ENCODE measurements around the gene H1-8.
A peak's percentile ranks its signal among the peaks of the same experiment; 100 is the strongest.

Gene H1-8

DNA sequence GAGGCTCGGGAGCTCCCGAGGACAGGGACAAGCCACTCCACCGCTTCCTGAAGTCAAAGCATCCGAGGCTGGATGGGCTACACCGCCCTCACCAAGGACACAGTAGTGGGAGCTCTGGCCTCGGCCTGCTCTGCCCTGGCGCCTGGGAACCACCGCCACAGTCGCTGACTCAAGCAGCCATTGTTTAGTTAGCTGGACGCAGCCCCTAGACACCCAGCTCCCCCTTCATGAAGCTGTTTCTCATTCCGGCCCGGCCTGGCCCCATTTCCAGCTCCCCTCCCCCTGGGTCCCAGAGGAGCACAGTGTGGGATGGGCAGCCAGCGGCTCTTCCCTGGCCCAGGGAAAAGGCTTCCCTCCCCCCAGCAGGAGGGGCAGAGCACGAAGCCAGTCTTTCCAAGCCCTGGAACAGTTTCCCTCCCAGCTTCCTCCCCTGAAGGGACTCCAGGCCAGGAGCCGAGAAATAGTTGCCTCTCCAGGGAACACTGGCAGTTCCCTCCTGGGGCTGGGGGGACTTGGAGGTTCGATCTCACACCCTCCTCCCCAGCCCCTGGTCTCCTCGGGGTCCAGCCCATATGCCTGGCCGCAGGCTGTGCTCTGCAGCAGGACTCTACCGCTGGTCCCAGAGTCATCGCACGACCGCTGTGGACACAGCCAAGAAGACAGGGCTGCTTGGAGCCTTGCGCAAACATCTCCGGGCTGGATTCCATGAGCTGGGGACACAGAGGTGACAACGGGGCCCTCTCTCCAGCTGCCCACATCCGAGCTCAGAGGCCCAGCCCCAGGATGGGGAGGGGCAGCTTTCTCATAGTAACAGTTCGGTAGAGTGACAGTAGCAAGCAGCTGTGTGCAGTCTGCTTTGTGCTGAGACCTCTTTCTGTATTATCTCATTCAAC lies 53.5 kb downstream of the H1-8 start:
- Mint-ChIP-seq H3K4me1 (peaks cover 95% of the 10 kb centered on the region), H3K4me3 (peak overlapping the region; percentile 13), H3K36me3 (ENCODE audit: low read depth) (no peaks in the 10 kb centered on the region), H3K27ac (peak overlapping the region; percentile 85), H3K9me3 (no peaks in the 10 kb centered on the region), H3K27me3 (ENCODE audit: low read depth, poor library complexity) (peaks cover 4% of the 10 kb centered on the region)
- DNase-seq = peak; percentile 68
- TF ChIP-seq, protein P1, sequence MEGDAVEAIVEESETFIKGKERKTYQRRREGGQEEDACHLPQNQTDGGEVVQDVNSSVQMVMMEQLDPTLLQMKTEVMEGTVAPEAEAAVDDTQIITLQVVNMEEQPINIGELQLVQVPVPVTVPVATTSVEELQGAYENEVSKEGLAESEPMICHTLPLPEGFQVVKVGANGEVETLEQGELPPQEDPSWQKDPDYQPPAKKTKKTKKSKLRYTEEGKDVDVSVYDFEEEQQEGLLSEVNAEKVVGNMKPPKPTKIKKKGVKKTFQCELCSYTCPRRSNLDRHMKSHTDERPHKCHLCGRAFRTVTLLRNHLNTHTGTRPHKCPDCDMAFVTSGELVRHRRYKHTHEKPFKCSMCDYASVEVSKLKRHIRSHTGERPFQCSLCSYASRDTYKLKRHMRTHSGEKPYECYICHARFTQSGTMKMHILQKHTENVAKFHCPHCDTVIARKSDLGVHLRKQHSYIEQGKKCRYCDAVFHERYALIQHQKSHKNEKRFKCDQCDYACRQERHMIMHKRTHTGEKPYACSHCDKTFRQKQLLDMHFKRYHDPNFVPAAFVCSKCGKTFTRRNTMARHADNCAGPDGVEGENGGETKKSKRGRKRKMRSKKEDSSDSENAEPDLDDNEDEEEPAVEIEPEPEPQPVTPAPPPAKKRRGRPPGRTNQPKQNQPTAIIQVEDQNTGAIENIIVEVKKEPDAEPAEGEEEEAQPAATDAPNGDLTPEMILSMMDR (IDR thresholded peaks at IDR 0.05) = no peak

DNA sequence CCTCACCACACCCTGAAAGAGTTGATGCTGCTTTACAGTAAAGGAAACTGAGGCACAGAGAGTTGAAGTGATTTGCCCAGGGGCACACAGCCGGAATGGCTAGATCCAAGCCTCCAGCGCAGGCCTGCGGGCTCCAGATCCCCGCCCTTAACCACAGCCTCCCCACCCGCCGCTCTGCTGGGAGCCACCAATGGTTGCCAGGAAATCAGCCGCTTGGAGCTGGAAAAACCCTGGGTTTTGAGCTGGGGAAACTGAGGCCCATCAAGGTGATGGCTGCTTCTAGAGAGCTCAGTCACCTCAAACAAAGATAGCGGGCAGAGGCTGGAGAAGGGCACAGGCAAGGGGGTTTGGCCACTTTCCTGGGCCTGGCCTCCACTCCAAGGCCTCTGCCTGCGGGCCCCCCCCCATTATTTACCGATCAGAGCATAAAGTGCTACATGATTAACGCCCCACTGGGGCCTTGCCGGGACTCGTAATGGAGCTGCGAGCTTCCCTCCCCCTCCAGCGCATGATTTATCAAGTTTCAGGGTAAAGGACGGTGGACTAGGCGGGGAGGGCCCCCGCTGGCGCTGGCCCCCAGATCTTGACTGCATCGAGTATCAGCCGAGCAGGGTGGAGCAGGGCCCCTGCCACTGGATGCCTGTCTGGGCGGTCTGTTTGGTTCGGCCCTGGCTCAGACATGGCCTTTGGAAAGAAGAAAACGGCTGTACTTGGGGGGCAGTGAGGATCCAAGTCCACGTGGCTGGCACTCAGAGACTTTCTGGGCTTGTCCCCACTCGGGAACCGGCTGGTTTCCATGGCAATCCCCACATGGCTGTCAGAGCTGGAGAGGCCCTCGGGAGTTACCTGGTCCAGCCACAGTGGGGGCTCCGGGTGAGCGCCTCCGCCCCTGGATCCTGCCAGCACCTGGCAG lies 54.4 kb downstream of the H1-8 start:
- Mint-ChIP-seq H3K4me1 (peaks cover 95% of the 10 kb centered on the region), H3K9me3 (no peaks in the 10 kb centered on the region), H3K27ac (peak overlapping the region; percentile 51), H3K27me3 (ENCODE audit: low read depth, poor library complexity) (peaks cover 4% of the 10 kb centered on the region), H3K4me3 (peak overlapping the region; percentile 13), H3K36me3 (ENCODE audit: low read depth) (no peaks in the 10 kb centered on the region)
- TF ChIP-seq, protein P1 (IDR thresholded peaks at IDR 0.05) = no peak
- peak; percentile 60 for DNase-seq

DNA sequence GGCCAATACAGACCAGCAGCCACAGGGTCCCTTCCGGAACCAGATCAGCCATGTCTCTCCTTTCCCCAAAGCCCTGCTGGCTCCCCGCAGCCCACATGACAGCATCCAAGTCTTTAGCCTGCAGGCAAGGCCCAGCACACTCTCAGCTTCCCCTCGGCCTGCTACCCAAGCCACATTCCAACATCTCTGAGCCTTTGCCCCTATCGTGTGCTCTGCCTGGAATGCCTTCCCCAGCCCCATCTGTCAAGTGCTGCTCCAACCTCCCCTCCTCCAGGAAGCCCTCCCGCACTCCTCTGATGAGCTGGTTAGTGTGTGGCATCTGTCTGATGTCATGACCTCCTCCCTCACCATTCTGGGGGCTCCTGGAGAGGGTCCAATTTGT lies 55.0 kb downstream of the H1-8 start:
- Mint-ChIP-seq H3K27me3 (ENCODE audit: low read depth, poor library complexity) (peaks cover 6% of the 10 kb centered on the region), H3K27ac (peak overlapping the region; percentile 96), H3K4me1 (peaks cover 98% of the 10 kb centered on the region), H3K9me3 (no peaks in the 10 kb centered on the region), H3K4me3 (peak overlapping the region; percentile 36), H3K36me3 (ENCODE audit: low read depth) (no peaks in the 10 kb centered on the region)
- DNase-seq = no peak
- TF ChIP-seq, protein P1 (IDR thresholded peaks at IDR 0.05) = no peak

DNA sequence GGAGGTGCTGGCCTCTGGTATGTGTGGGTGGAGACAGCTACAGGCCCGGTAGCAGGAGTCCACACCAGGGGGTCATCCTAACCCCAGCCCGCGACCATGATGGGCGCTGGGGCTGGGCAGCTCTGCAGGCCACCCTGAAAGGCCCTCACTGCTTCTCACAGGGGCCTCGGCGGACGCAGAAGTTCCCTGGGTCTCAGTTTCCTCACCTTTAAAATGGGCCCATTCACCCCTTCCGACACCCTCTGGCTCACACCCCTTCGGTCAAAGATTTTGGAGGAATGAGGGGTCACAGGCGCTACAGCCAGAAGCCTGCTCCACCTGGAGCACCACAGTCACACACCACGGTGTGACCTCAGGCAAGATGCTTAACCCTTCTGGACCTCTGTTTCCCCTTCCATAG lies 55.5 kb downstream of the H1-8 start:
- peaks cover 7% of the 10 kb centered on the region for H3K27me3 Mint-ChIP-seq (ENCODE audit: low read depth, poor library complexity)
- no peaks in the 10 kb centered on the region for H3K36me3 Mint-ChIP-seq (ENCODE audit: low read depth)
- DNase-seq = no peak
- H3K4me3 Mint-ChIP-seq = no peak overlapping the region
- peaks cover 98% of the 10 kb centered on the region for H3K4me1 Mint-ChIP-seq
- TF ChIP-seq, protein P1 (IDR thresholded peaks at IDR 0.05) = no peak
- H3K9me3 Mint-ChIP-seq = no peaks in the 10 kb centered on the region
- H3K27ac Mint-ChIP-seq = no peak overlapping the region

DNA sequence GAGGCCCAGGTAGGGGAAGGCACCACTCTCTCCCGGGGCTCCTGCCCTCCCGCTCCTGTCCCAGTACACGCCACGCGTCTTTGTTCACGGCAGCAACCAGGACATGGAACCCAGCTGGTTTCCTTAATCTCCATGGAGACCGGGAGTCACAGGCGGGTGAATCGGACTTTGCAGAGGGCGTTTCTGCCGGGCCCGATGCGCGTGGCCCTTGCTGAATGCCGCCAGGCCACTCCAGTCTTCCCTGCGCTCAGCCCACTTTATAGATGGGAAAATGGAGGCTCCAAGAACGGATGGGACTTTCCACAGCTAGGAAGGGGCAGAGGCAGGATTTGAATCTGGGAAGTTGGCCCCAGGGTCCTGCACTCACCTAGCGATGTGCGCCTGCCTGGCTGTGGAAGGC lies 56.1 kb downstream of the H1-8 start:
- Mint-ChIP-seq H3K4me3 (no peak overlapping the region), H3K27me3 (ENCODE audit: low read depth, poor library complexity) (peaks cover 13% of the 10 kb centered on the region), H3K36me3 (ENCODE audit: low read depth) (no peaks in the 10 kb centered on the region), H3K4me1 (peaks cover 98% of the 10 kb centered on the region), H3K27ac (no peak overlapping the region), H3K9me3 (no peaks in the 10 kb centered on the region)
- TF ChIP-seq, protein P1 (IDR thresholded peaks at IDR 0.05) = no peak
- DNase-seq = no peak
